GM21528 (cell line): ENCODE data around the gene ST6GALNAC2.
"Not testable (repeated sequence)": the region's sequence is repeated elsewhere in the genome, so short reads cannot be mapped to it uniquely, and the experiment has no call there.

Experiments
- ATAC-seq: cut with Tn5 transposase; IDR thresholded peaks from one replicate; pipeline ENCODE4 v1.9.1; 2021; ENCODE audit warnings: mild to moderate bottlenecking, moderate library complexity; ENCODE audit not compliant: unreplicated experiment, low FRiP score

The ST6GALNAC2 gene

DNA sequence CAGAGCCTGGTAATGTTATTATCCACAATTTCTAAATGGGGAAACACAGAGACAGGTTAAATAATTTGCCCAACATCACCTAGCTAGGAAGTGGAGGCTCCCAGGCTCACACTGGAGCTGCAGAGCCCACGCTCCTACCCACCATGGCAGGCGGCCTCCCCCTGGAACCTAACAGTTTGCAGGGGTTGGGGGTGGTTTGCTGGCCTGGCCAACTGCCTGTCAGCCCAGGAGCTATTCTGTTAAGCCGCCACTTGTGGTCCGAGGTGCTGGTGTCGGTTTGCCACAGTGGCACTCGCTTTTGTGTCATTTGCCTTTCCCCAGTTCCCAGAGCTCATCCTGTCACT, 42.2 kb downstream of the ST6GALNAC2 start:
- ATAC-seq: no peak

DNA sequence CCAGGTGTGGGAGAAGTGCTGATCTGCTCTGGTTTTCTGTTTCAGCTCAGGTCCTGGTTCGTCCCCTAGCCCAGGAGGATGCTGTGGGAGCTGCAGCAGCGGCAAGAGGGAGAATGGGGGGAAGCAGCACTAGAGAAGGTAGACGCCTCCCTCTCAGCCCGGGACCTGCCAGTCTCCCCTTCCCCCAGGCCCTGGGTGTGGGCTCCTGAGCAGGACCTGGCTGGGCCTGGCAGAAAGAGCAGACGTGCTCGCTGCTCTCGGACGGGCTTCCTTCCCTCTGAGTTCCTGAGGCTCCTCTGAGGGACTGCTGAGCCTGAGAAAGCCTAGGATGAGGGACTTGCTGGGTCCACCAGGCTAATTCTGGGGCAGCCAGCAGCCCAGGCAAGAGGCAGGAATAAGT, 42.7 kb downstream of the ST6GALNAC2 start:
- no peak for ATAC-seq

GRCh38 chr17:76542566-76542971, 43.1 kb downstream of the ST6GALNAC2 start:
- ATAC-seq: no peak

GRCh38 chr17:76541739-76542454, 43.8 kb downstream of the ST6GALNAC2 start:
- ATAC-seq: no peak

- no peak for ATAC-seq
Observed at GRCh38 chr17:76540381-76541300, 45.0 kb downstream of the ST6GALNAC2 start.

GRCh38 chr17:76539631-76540271, 45.9 kb downstream of the ST6GALNAC2 start, which contains the start of gene PRCD:
PRCD (plus strand) TSS chr17:76540044; CDS start chr17:76540142, 98 bp downstream.
- ATAC-seq: no peak

DNA sequence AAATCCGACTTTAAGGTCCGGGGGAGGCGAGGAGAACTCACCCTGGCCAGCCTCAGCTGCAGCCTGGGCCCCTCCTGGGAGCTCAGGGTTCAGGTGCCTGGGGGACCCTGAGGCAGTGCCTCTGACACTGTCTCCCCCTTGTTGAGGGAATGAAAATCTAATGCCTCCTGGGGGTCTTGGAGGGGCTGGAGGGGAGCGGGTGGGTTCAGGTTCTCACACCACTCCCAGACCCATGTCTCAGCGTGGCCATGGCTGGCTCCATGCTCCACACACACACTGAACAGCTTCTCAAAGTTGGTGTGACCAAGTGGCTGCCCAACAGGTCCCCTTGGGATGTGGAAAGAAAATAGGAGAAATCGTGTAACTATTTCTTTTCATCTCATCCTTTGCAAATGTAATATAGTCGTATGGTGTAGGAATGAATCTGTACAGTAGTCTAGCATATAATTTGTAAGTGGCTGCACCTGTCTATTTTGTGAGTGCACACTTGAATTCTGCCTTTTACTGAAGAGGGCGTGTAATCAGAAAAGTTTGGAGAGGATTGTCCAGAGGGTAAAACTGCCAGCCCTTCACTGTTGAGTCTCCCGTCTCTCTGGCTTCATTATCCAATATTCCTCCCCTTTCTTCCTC, 46.6 kb downstream of the ST6GALNAC2 start:
- ATAC-seq: no peak

GRCh38 chr17:76538281-76538931, 47.3 kb downstream of the ST6GALNAC2 start:
- ATAC-seq: no peak

GRCh38 chr17:76537578-76538280, 47.9 kb downstream of the ST6GALNAC2 start, which contains the start of gene CYGB:
CYGB (minus strand) TSS chr17:76537709; CDS start chr17:76537542, 167 bp downstream.
- ATAC-seq: no peak

GRCh38 chr17:76537288-76537577, 48.4 kb downstream of the ST6GALNAC2 start:
- ATAC-seq: no peak

DNA sequence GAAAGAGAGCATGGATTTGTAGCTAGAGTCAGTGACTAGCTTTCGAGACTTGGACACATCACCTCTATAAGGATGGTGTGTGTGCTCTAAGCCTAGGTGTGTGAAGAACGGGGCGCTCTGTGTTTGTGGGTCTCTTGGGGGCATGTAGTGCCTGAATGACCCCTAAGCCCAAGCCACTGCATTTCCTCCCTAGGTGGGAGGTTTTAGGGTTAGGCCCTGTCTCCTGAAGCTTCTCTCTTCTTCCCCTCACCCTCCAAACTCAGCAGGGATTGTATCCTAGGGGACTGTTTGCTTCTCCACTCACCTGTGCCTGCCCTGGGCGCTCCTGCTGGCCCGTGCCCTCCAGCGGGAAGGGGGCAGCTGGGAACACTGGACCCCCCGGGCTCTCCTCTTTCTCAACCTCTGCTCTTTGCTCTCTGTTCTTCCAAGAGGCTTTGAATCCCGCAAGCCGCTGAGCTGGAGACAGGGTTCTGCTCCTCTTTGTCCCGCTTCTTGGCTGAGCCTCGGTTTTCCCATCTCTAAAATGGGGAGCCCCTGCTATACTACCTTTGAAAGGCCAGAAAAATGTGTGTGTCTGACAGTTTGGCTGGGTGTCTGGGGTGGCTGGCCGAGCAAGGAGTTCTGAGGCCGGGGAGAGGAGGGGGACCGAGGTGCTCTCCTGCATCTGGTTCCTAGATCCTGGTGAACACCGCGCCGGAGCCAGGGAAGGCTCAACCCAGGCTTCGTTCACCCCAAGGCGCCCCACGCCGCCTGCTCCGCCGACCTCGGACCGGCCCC, 49.0 kb downstream of the ST6GALNAC2 start:
- no peak for ATAC-seq

- no peak for ATAC-seq
Observed at GRCh38 chr17:76535788-76536510, 49.7 kb downstream of the ST6GALNAC2 start.

- no peak for ATAC-seq
Observed at GRCh38 chr17:76534831-76535732, 50.6 kb downstream of the ST6GALNAC2 start.

DNA sequence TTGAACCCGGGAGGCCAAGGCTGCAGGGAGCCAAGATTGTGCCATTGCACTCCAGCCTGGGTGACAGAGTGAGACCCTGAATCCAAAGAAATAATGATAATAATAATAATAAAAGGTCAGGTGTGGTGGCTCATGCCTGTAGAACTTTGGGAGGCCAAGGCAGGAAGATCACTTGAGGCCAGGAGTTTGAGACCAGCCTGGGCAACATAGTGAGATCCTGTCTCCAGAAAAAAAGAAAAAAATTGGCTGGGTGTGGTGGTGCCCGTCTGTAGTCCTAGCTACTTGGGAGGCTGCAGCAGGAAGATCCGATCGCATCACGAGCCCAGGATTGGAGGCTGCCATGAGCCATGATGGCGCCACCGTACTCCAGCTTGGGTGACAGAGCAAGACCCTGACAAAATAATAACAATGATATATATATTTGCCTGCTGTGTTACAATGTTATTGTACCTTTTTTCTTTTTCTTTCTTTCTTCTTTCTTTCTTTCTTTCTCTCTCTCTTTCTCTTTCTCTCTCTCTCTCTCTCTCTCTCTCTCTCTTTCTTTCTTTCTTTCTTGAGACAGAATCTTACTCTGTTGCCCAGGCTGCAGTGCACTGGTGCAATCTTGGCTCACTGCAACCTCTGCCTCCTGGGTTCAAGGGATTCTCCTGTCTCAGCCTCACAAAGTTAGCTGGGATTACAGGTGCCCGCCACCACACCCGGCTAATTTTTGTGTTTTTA, 51.9 kb downstream of the ST6GALNAC2 start:
- not testable (repeated sequence) for ATAC-seq

DNA sequence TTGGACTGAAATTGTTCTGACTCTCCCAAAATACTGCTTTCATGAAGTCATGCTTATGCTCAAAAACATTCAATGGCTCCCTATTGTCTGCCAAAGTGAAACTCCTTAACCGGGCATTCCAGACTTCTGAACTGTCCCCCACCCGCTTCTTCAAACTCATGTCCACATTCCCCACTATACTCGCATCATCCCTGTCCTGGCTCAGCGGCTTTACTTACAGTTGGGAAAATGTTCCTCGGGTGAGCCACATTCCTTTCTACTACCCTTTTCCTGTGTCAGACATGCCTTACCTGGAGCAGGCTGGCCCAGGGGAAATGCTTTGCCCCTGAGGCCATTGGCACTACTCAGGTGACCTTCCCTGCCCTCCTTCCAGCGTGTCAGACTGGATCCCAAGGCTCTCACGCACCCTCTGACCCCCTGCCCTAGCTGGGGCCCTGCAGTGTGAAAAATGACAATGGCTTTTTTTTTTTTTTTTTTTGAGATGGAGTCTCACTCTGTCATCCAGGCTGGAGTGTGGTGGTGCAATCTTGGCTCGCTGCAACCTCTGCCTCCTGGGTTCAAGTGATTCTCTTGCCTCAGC, 53.5 kb downstream of the ST6GALNAC2 start:
- no peak for ATAC-seq

DNA sequence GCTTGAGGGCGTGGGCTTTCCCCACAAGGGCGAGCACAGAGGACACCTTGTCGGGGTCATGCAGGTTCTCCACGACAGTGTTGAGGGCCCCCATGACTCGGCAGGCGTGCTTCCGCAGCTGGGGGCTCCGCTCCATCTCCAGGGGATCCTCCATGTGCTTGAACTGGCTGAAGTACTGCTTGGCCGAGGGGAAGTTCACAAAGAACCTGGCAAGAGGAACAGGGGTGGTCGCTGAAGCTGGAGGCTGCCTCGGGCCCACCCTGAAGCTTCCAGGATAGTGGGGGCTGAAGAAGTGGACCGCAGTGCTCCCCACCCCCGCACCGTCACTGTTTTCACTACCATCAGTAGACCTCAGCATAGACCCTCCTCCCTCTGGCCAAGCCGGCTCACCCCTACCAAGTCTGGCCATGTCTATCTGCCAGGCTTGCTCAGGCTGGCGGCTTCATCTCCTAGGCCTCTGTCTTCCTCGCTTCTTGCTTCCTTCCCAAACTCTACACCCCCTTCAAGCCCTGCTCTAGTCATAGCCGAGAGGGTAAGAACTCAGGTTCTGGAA, 54.1 kb downstream of the ST6GALNAC2 start:
- no peak for ATAC-seq
